PFSK-1 (cell line): Measurements from ENCODE around the gene HACE1.

Experiments
- FOXP2 ChIP-seq: optimal IDR thresholded peaks from 2 replicates; pipeline ENCODE3; 2011; ENCODE audit warnings: borderline replicate concordance, control low read depth, inconsistent platforms; ENCODE audit not compliant: insufficient read depth; ENCODE audit errors: extremely low read length, extremely low read depth
- POLR2AphosphoS5 ChIP-seq: IDR thresholded peaks from 2 replicates; pipeline ENCODE4 v1.6.1; 2012; ENCODE audit warnings: low read depth, mild to moderate bottlenecking, control low read depth, low read length, moderate library complexity
- SIN3A ChIP-seq: IDR thresholded peaks from 2 replicates; pipeline ENCODE4 v1.6.1; 2012; ENCODE audit warnings: mild to moderate bottlenecking, low read length, moderate library complexity, borderline replicate concordance; ENCODE audit not compliant: insufficient read depth
- TAF1 ChIP-seq: IDR thresholded peaks from 2 replicates; pipeline ENCODE4 v1.6.1; 2012; ENCODE audit warnings: low read length, control low read depth, borderline replicate concordance; ENCODE audit not compliant: insufficient read depth
- TF ChIP-seq, protein P1 (sequence below), 2 experiments: IDR thresholded peaks; 2 replicates each; pipeline versions ENCODE4 v1.6.1 to v1.8.0; 2011 to 2012; ENCODE audit warnings: low read depth in 2 of 2, low read length in 2 of 2, control low read depth in 1 of 2, inconsistent platforms in 1 of 2, mild to moderate bottlenecking in 1 of 2, moderate library complexity in 1 of 2; ENCODE audit not compliant: insufficient read depth in 1 of 2

Gene HACE1

DNA sequence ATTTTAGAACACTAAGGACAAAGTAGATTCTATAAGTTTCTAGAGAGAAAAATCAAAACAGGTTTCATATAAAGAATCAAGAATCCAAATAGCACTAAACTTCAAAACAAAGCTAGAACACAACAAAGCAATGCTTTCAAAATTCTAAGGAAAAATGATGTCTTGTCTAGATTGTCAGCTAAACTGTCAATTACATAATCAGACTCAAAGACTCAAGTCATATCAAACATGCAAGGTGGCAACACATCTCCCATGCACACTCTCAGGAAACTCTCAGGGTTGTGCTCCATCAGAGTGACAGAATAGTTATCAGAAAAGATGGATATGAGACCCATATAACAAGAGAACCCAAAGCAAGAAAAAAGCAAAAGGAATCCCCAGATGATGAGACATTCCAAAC, 23.9 kb downstream of the HACE1 start:
- TF ChIP-seq SIN3A (no peak), POLR2AphosphoS5 (no peak), TAF1 (no peak), FOXP2 (no peak)
- TF ChIP-seq, protein P1, sequence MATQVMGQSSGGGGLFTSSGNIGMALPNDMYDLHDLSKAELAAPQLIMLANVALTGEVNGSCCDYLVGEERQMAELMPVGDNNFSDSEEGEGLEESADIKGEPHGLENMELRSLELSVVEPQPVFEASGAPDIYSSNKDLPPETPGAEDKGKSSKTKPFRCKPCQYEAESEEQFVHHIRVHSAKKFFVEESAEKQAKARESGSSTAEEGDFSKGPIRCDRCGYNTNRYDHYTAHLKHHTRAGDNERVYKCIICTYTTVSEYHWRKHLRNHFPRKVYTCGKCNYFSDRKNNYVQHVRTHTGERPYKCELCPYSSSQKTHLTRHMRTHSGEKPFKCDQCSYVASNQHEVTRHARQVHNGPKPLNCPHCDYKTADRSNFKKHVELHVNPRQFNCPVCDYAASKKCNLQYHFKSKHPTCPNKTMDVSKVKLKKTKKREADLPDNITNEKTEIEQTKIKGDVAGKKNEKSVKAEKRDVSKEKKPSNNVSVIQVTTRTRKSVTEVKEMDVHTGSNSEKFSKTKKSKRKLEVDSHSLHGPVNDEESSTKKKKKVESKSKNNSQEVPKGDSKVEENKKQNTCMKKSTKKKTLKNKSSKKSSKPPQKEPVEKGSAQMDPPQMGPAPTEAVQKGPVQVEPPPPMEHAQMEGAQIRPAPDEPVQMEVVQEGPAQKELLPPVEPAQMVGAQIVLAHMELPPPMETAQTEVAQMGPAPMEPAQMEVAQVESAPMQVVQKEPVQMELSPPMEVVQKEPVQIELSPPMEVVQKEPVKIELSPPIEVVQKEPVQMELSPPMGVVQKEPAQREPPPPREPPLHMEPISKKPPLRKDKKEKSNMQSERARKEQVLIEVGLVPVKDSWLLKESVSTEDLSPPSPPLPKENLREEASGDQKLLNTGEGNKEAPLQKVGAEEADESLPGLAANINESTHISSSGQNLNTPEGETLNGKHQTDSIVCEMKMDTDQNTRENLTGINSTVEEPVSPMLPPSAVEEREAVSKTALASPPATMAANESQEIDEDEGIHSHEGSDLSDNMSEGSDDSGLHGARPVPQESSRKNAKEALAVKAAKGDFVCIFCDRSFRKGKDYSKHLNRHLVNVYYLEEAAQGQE (IDR thresholded peaks at IDR 0.05; ENCODE audit: insufficient read depth in 1 of 2, low read depth in 2 of 2, low read length in 2 of 2), result no peak

DNA sequence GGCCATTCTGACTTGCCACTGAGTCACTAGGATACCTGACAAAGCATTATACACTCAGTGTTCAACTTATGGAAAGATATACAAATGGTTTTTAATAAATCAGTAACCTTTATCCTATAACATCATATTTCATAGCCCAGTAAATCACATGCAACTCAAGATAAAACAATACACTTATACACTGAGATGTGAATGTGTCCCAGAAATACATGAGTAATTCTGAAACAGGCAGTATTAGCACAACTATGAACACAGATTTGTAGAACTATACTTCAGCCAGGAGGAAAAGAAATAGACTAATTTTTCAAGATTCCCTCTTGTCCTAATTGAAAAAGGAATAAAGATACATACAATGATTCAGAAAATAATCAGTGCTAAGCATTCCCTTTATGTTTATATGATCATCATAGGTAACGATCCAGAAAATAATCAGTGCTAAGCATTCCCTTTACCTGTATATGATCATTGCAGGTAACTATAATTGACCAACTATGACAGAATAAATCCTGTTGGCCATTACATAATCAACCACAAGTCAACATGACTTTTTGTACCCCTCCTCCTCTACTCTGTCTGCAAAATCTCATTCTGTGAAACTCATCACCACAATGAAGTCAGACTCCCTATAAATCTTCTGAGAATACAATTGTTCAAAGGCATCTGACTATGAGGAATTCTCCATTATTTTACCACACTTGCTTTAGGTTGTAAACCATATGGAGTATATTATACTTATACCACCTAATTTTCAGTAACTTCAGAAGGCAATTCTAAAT, 30.3 kb downstream of the HACE1 start:
- TF ChIP-seq, protein P1 (IDR thresholded peaks at IDR 0.05; ENCODE audit: insufficient read depth in 1 of 2, low read depth in 2 of 2, low read length in 2 of 2), result no peak
- TF ChIP-seq SIN3A, result no peak
- no peak for TF ChIP-seq FOXP2

DNA sequence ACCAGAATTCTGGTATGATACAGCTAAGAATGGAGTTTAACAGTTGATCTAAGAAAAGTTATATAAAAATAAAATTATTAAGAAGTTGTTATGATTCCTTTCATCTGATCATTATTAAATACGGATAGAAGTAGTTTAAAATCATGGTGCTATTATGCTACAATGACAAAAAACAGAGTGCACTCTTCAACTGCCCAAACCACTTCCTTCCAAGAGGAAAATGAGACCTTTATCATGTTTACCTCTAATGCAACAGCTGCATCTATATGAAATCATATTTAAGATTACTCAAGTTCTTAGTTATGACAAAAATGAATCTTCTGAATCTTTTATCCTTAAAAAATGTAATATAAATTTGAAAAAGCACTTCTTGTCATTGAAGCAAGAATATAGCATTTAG, 31.2 kb downstream of the HACE1 start:
- TF ChIP-seq, protein P1 (IDR thresholded peaks at IDR 0.05; ENCODE audit: insufficient read depth in 1 of 2, low read depth in 2 of 2, low read length in 2 of 2), result no peak
- TF ChIP-seq TAF1, result no peak
- no peak for TF ChIP-seq FOXP2
- no peak for TF ChIP-seq POLR2AphosphoS5
- TF ChIP-seq SIN3A, result no peak

DNA sequence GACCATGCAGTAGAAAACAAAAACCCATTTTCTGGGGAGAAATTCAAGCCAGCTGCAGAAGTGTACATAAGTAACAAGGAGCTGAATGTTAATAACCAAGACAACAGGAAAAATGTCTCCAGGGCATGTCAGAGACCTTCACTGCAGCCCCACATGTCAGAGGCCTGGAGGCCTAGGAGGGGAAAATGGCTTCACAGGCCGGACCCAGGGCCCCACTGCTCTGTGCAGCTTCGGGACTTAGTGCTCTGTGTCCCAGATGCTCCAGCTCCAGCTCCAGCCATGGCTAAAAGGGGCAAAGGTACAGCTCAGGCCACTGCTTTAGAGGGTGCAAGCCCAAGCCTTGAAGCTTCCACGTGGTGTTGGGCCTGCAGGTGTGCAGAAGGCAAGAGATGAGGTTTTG, 43.6 kb downstream of the HACE1 start:
- TF ChIP-seq TAF1 (no peak), SIN3A (no peak), FOXP2 (no peak), POLR2AphosphoS5 (no peak)
- TF ChIP-seq, protein P1 (IDR thresholded peaks at IDR 0.05; ENCODE audit: insufficient read depth in 1 of 2, low read depth in 2 of 2, low read length in 2 of 2), result no peak

DNA sequence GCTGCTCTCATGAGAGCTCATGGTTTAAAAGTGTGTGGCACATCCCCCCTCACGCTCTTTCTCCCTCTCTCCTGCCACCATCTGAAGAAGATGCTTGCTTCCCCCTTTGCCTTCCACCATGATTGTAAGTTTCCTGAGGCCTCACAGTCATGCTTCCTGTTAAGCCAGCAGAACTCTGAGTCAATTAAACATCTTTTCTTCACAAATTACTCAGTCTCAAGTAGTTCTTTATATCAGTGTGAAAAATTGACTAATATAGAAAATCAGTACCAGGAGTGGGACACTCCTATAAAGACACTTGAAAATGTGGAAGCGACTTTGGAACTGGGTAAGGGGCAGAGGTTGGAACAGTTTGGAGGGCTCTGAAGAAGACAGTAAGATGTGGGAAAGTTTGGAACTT, 45.0 kb downstream of the HACE1 start:
- TF ChIP-seq FOXP2 (no peak), TAF1 (no peak), SIN3A (no peak)
